Activated naive CD8-positive, alpha-beta T cell treated with anti-CD3 and anti-CD28 coated beads, Interleukin-2, amount 50 U/mL, for 16 hours (primary cell): ENCODE measurements around the gene INVS.

Experiments
- DNase-seq: peaks from one replicate; pipeline ENCODE4 v3.0.0-alpha.2; 2020; ENCODE audit warnings: low read depth, low spot score

INVS gene

GRCh38 chr9:100277166-100277979 lies 178.3 kb downstream of the INVS start:
- DNase-seq, result no peak

- DNase-seq, result no peak
These were observed 182.0 kb downstream of the INVS start for GRCh38 chr9:100281066-100281465.

DNA sequence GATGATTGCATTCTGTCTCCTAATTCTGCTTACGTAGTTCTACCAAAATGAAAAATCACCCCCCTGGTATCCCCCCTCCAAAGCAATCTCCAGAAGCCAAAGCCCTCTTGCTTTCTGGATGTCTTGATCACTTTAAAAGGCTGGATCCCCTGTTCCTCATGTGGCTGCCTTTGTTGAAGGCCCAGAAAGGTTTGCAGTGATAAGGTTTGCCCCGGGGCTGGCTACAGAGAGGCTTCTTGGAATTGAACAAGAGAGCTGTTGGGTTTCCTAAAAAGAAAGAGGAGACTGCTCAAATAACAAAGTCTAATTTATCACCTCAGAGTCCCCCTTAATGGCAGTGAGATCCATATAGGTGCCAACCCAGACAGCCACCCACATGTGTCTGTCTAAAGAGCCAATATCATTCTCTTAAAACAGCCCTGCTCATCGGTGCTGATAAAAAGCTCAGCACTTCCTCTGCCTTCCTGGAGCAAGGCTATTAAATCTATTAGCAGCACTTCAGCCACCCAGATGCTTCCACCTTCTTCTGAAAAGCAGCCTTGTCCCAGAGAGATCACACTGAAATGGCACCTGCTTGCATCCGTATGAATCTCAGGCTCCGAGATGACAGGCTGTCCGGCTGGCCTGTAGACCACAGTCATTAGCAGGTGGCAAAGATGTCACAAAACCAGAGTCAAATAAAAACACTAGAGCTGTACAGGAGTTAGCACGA lies 182.8 kb downstream of the INVS start:
- DNase-seq, result no peak

GRCh38 chr9:100282388-100282719 lies 183.3 kb downstream of the INVS start:
- DNase-seq, result no peak

GRCh38 chr9:100284247-100284646 lies 185.2 kb downstream of the INVS start:
- DNase-seq, result no peak

- no peak for DNase-seq
These were observed 186.0 kb downstream of the INVS start for GRCh38 chr9:100285080-100285479.

GRCh38 chr9:100285601-100286000 lies 186.6 kb downstream of the INVS start:
- DNase-seq, result no peak

DNA sequence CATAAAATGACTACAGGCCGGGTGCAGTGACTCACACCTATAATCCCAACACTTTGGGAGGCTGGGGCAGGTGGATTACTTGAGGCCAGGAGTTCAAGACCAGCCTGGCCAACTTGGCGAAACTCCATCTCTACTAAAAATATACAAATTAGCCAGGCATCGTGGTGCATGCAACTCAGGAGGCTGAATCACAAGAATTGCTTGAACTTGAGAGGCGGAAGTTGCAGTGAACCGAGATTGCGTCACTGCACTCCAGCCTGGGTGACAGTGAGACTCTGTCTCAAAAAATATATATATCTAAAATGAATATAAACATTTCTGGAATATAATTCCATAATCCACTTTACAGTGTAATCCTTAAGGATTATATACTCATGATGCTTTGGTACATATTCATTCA lies 187.2 kb downstream of the INVS start:
- no peak for DNase-seq

- no peak for DNase-seq
These were observed 188.1 kb downstream of the INVS start for GRCh38 chr9:100287186-100287585.

DNA sequence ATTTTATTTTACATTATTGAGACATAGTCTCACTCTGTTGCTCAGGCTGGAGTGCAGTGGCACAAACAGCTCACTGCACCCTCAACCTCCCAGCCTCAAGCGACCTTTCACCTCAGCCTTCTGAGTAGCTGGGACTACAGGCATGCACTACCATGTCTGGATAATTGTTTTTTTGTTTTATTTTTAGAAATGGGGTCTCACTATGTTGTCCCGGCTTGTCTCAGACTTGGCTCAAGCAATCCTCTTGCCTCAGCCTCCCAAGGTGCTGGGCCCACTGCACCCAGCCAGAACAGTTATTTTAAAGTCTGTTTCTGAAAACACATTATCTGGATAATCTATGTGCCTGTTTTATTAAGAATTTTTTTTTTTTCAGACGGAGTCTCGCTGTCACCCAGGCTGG lies 191.7 kb downstream of the INVS start:
- DNase-seq, result no peak

DNA sequence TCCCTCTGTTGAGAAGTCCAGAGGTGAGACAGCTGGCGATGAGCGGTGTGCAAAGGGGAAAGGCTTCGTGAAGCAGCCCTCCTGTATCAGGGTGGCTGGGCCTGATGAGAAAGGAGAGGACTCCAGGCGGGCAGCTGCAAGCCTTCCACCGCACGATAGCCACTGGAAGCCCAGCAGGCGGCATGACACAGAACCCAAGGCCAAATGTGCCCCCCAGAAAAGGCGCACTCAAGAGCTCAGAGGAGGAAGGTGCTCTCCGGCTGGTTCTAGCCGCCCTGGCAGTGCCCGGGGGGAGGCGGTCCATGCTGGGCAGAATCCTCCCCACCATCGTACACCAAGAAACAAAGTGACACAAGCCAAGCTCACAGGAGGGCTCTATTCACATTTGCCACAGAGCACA lies 193.4 kb downstream of the INVS start:
- no peak for DNase-seq

DNA sequence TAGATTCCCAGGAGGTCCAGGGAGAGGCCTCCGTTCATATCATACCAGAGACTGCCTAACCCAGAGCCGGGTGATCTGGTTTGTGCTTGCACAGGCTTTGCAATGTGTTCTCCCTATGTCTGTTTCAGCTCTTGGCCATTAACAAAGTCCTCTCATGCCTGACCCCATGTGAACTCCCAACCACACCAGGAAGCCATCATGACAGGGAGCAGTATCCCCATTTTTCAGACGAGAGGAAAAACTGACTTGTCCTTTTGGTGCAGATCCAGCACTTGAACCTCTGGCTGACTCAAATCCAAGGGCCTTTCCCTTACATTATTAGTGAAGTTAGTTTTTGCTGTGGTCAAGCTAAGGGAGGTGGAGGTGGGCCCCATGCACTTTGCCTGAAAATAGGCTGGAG lies 195.3 kb downstream of the INVS start:
- DNase-seq, result no peak

- no peak for DNase-seq
These were observed 195.8 kb downstream of the INVS start for GRCh38 chr9:100294806-100295205.

DNA sequence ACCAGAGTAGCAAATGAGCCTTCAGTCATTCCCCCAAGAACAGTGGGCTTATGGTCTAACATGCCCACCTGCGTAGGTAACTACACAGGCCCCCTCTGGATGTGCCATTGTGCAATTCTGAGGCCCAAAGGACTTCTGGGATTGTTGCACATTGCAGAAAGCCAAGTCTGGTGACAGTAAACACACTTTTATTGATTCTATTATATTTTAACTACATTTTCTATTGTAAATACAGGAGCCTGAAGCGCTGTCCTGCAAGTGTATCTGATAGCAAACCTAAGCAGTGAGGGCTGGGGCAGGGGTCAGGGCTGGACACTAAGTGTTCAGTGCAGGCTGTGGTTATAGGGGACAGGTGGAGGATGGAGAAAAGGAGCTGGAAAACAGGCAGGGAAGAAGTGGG lies 196.2 kb downstream of the INVS start:
- no peak for DNase-seq

GRCh38 chr9:100296407-100296806 lies 197.4 kb downstream of the INVS start:
- no peak for DNase-seq

GRCh38 chr9:100298378-100298777 lies 199.3 kb downstream of the INVS start:
- DNase-seq, result no peak

GRCh38 chr9:100303747-100304146 lies 204.7 kb downstream of the INVS start:
- no peak for DNase-seq

DNA sequence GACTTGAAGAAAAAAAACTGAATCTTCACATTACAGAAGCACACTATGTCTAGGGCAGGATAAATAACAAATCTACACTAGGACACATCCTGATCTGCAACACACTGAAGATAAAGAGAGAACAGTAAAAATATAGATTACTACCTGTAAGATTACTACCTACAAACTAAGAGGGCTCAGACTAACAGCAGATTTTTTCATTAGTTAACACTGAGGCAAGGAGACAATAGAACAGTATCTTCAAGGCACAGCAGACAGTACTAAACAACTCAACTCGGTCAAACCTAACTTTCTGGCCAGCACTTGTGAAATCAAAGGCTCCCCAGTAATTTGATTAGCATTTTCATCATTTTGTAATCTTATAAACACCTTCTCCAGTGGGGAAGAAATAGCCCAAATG lies 207.2 kb downstream of the INVS start:
- no peak for DNase-seq

GRCh38 chr9:100307080-100307479 lies 208.0 kb downstream of the INVS start:
- DNase-seq, result no peak

GRCh38 chr9:100308965-100309564 lies 210.0 kb downstream of the INVS start:
- DNase-seq, result no peak

DNA sequence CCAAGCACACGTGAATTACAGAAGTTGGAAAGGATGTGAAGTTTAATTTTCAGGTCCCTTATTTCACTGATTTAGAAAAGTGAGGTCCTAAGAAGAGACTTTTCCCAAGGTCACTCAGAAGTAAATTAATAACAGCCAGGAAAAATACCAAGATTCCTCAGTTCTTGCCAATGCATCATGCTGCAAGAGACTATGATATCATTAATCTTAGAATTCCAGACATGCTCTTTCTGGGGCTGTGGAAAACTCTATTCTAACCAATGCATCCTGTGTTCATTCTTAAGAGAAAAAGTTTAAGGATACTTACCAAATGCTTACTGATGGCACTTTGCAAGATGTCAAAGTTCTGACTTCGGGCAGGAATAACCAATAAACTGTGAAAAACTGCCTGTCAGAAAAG lies 210.9 kb downstream of the INVS start:
- DNase-seq, result no peak

DNA sequence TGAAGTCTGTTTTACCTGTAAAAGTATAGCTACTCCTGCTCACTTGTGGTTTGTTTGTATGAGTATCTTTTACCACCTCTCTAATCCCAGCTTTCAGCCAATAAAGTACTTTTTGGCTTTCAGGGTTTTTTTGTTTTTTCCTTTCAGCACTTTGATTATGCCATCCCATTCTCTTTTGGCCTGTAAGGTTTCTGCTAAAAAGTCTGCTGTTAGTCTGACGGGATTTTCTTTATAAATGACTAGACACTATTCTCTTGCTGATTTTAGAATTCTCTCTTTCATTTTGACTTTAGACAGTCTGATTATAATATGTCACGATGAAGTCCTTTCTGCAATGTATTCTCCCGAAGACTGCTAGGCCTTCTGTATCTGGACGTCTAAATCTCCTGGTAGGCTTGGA lies 216.5 kb downstream of the INVS start:
- DNase-seq, result no peak

DNA sequence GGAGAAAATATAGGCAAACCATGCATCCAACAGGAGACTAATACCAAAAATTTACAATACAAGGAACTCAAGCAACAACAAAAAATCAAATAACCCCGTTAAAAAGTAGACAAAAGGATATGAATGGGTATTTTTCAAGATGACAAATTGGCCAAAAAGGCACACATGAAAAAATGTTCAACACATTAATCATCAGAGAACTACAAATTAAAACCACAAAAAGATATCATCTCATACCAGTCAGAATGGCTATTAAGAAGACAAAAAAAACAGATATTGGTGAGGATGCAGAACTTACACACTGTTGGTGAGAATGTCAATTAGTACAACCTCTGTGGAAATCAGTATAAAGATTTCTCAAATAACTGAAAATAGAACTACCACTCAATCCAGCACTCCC lies 218.7 kb downstream of the INVS start:
- DNase-seq, result no peak
